GM19025 (cell line): ENCODE measurements around the gene MYEF2.

Experiments
- ATAC-seq: cut with Tn5 transposase; IDR thresholded peaks from one replicate; pipeline ENCODE4 v1.9.1; 2021; ENCODE audit warnings: mild to moderate bottlenecking, low read depth, moderate library complexity; ENCODE audit not compliant: unreplicated experiment

The MYEF2 gene

GRCh38 chr15:48177766-48178647 lies at the start of gene MYEF2:
Gene MYEF2, minus strand, starts transcription at chr15:48178295. Its CDS starts 58 bp downstream, at chr15:48178237.
- peak; percentile 67 for ATAC-seq

- no peak for ATAC-seq
Measured at GRCh38 chr15:48225771-48226170, 47.7 kb upstream of the MYEF2 start.

GRCh38 chr15:48222627-48223026 lies 44.5 kb upstream of the MYEF2 start:
- no peak for ATAC-seq

- ATAC-seq, result no peak
Measured at GRCh38 chr15:48221885-48222284, 43.8 kb upstream of the MYEF2 start.

- no peak for ATAC-seq
Measured at GRCh38 chr15:48221261-48221660, 43.2 kb upstream of the MYEF2 start.

GRCh38 chr15:48205981-48206380 lies 27.9 kb upstream of the MYEF2 start, which contains the start of gene SLC12A1:
Gene SLC12A1, plus strand, starts transcription at chr15:48206302. Its CDS starts 1,418 bp downstream, at chr15:48207720.
- ATAC-seq, result no peak

- ATAC-seq, result no peak
Measured at GRCh38 chr15:48202068-48202467, 24.0 kb upstream of the MYEF2 start.

GRCh38 chr15:48191574-48192225 lies 13.6 kb upstream of the MYEF2 start, which contains the start of gene CTXN2:
Gene CTXN2, plus strand, starts transcription at chr15:48191665. Its CDS starts 9,636 bp downstream, at chr15:48201301.
- ATAC-seq, result no peak

GRCh38 chr15:48190932-48191573 lies 13.0 kb upstream of the MYEF2 start:
- no peak for ATAC-seq

- ATAC-seq, result no peak
Measured at GRCh38 chr15:48186271-48186670, 8.2 kb upstream of the MYEF2 start.

- ATAC-seq, result no peak
Measured at GRCh38 chr15:48185529-48185928, 7.4 kb upstream of the MYEF2 start.

- ATAC-seq, result no peak
Measured at GRCh38 chr15:48182749-48183148, 4.7 kb upstream of the MYEF2 start.

- no peak for ATAC-seq
Measured at GRCh38 chr15:48178648-48178931, 495 bp upstream of the MYEF2 start.

GRCh38 chr15:48177383-48177765 lies 721 bp downstream of the MYEF2 start:
- peak; percentile 52 for ATAC-seq

- ATAC-seq, result no peak
Measured at GRCh38 chr15:48176957-48177356, 1.1 kb downstream of the MYEF2 start.

- ATAC-seq, result no peak
Measured at GRCh38 chr15:48176112-48176511, 2.0 kb downstream of the MYEF2 start.

- ATAC-seq, result no peak
Measured at GRCh38 chr15:48175126-48175525, 3.0 kb downstream of the MYEF2 start.

- no peak for ATAC-seq
Measured at GRCh38 chr15:48170981-48171380, 7.1 kb downstream of the MYEF2 start.

- ATAC-seq, result no peak
Measured at GRCh38 chr15:48168616-48169015, 9.5 kb downstream of the MYEF2 start.

- ATAC-seq, result no peak
Measured at GRCh38 chr15:48153526-48153925, 24.6 kb downstream of the MYEF2 start.

- ATAC-seq, result no peak
Measured at GRCh38 chr15:48149858-48150257, 28.2 kb downstream of the MYEF2 start.
